Nephron progenitor cell (in vitro differentiated cells): ENCODE results near the gene AASS.
A peak's percentile ranks its signal among the peaks of the same experiment; 100 is the strongest.

Experiments
- DNase-seq: peaks from one replicate; pipeline ENCODE4 v3.0.0; 2021
- H3K27ac Mint-ChIP-seq: 2 replicates; pipeline ENCODE4 v1.8.0; 2021; ENCODE audit warnings: mild to moderate bottlenecking, moderate library complexity, mixed read lengths
- H3K27me3 Mint-ChIP-seq: 2 replicates; pipeline ENCODE4 v1.8.0; 2021; ENCODE audit warnings: mild to moderate bottlenecking, low read depth, mixed read lengths; ENCODE audit not compliant: poor library complexity
- H3K36me3 Mint-ChIP-seq: 2 replicates; pipeline ENCODE4 v1.8.0; 2021; ENCODE audit warnings: low read depth, mixed read lengths
- H3K4me1 Mint-ChIP-seq: 2 replicates; pipeline ENCODE4 v1.8.0; 2021; ENCODE audit warnings: mixed read lengths
- H3K4me3 Mint-ChIP-seq: 2 replicates; pipeline ENCODE4 v1.8.0; 2021; ENCODE audit warnings: mild to moderate bottlenecking, moderate library complexity, mixed read lengths
- H3K9me3 Mint-ChIP-seq: 2 replicates; pipeline ENCODE4 v1.8.0; 2021; ENCODE audit warnings: mild to moderate bottlenecking, moderate library complexity, mixed read lengths
- CTCF ChIP-seq: fragments of 200-600 bp; sonication (generic); IDR thresholded peaks from 2 replicates; pipeline ENCODE4 v1.5.0; 2021; ENCODE audit warnings: antibody characterized with exemption

The AASS gene

GRCh38 chr7:122082670-122083069, 61.4 kb downstream of the AASS start:
- no peak for DNase-seq
- H3K27me3 Mint-ChIP-seq: no peaks in the 10 kb centered on the region
- no peak overlapping the region for H3K27ac Mint-ChIP-seq
- no peaks in the 10 kb centered on the region for H3K9me3 Mint-ChIP-seq
- H3K36me3 Mint-ChIP-seq: peaks cover 71% of the 10 kb centered on the region
- no peak for TF ChIP-seq CTCF
- H3K4me3 Mint-ChIP-seq: no peak overlapping the region
- no peaks in the 10 kb centered on the region for H3K4me1 Mint-ChIP-seq

GRCh38 chr7:122082160-122082559, 61.9 kb downstream of the AASS start:
- Mint-ChIP-seq H3K36me3 (peaks cover 77% of the 10 kb centered on the region), H3K27ac (no peak overlapping the region)

GRCh38 chr7:122073635-122074034, 70.4 kb downstream of the AASS start:
- no peaks in the 10 kb centered on the region for H3K27me3 Mint-ChIP-seq
- DNase-seq: no peak
- peaks cover 60% of the 10 kb centered on the region for H3K36me3 Mint-ChIP-seq
- peaks cover 18% of the 10 kb centered on the region for H3K9me3 Mint-ChIP-seq
- no peak for TF ChIP-seq CTCF
- H3K27ac Mint-ChIP-seq: no peak overlapping the region
- H3K4me1 Mint-ChIP-seq: no peaks in the 10 kb centered on the region
- H3K4me3 Mint-ChIP-seq: no peak overlapping the region

More at GRCh38 chr7:122082160-122082559, 61.9 kb downstream of the AASS start:
- H3K4me1 Mint-ChIP-seq: no peaks in the 10 kb centered on the region
- no peak for DNase-seq
- no peak overlapping the region for H3K4me3 Mint-ChIP-seq
- no peaks in the 10 kb centered on the region for H3K27me3 Mint-ChIP-seq
- H3K9me3 Mint-ChIP-seq: no peaks in the 10 kb centered on the region
- no peak for TF ChIP-seq CTCF

- Mint-ChIP-seq H3K4me1 (no peaks in the 10 kb centered on the region), H3K9me3 (peaks cover 18% of the 10 kb centered on the region), H3K27ac (no peak overlapping the region), H3K27me3 (no peaks in the 10 kb centered on the region), H3K4me3 (no peak overlapping the region), H3K36me3 (peaks cover 54% of the 10 kb centered on the region)
- TF ChIP-seq CTCF: no peak
- no peak for DNase-seq
These were observed 71.0 kb downstream of the AASS start for GRCh38 chr7:122072924-122073599.

- no peak overlapping the region for H3K4me3 Mint-ChIP-seq
- no peak for TF ChIP-seq CTCF
- H3K27ac Mint-ChIP-seq: no peak overlapping the region
- H3K36me3 Mint-ChIP-seq: peaks cover 46% of the 10 kb centered on the region
- DNase-seq: no peak
- no peaks in the 10 kb centered on the region for H3K27me3 Mint-ChIP-seq
- no peaks in the 10 kb centered on the region for H3K4me1 Mint-ChIP-seq
- peaks cover 18% of the 10 kb centered on the region for H3K9me3 Mint-ChIP-seq
These were observed 71.8 kb downstream of the AASS start for GRCh38 chr7:122072272-122072671.

- Mint-ChIP-seq H3K4me1 (no peaks in the 10 kb centered on the region), H3K4me3 (no peak overlapping the region), H3K36me3 (peaks cover 32% of the 10 kb centered on the region), H3K27ac (peak overlapping the region; percentile 57), H3K9me3 (peaks cover 11% of the 10 kb centered on the region), H3K27me3 (no peaks in the 10 kb centered on the region)
- no peak for TF ChIP-seq CTCF
- DNase-seq: no peak
These were observed 73.2 kb downstream of the AASS start for GRCh38 chr7:122070834-122071233.
